CD1c-positive myeloid dendritic cell (primary cell): Measurements from ENCODE around the gene CNTNAP2.

Experiments used
- DNase-seq: peaks from one replicate; pipeline ENCODE4 v3.0.0-alpha.2; 2016; ENCODE audit errors: extremely low spot score

Gene CNTNAP2

DNA sequence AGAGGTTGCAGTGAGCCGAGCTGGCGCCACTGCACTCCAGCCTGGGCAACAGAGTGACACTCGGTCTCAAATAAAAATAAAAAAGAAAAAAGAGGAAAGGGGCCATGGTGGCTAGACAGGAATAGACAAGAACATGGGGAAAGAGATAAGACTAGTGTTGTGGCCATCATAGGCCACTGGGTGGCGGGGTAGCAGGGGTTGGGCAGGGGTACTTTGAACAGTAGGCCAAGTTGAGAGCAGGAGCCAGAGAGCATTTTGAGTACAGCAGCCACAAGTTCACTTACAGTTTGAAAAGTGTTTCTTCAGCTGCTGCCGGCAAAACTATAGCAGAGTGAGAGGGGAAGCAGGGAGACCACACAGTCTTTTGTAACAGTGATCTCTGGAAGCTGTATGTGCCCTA is 656.0 kb downstream of the CNTNAP2 start:
- no peak for DNase-seq

GRCh38 chr7:146773506-146773905 is 656.9 kb downstream of the CNTNAP2 start:
- DNase-seq: no peak

DNA sequence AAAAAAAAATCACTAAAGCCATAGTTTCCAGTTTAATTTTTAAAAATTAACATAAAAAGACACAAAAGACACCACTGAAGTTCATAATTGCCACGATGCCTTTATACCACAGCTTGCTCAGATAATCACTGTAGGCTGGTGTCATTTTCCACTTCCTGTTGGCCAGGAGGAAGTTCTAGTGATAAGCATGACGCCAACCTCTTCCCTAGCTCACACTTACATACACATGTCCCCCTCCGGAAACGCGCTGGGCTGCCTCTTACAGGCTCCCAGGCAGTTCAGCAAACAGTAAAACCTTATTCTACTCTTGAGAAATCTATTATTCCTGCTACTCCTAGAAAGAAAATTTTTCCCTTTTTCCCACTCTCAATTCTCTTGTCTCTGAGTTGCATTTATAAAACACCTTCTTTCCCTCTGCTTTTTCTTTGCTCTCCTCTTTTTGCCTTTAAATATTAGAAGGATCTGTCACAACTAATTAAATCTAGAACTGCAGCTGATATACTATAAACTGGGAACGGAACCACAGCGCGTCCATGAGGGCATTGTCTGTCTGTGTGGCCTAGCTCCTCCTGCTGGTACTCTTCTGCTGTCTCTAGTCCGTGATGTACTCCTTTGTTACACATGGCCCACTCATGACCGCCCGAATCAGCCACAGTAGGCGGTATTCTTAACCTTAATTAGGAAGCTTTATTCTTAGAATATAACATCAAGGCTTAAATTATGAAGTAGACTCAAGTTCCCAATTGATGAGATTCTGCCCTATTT is 664.9 kb downstream of the CNTNAP2 start:
- no peak for DNase-seq

GRCh38 chr7:146787266-146787665 is 670.7 kb downstream of the CNTNAP2 start:
- no peak for DNase-seq

DNA sequence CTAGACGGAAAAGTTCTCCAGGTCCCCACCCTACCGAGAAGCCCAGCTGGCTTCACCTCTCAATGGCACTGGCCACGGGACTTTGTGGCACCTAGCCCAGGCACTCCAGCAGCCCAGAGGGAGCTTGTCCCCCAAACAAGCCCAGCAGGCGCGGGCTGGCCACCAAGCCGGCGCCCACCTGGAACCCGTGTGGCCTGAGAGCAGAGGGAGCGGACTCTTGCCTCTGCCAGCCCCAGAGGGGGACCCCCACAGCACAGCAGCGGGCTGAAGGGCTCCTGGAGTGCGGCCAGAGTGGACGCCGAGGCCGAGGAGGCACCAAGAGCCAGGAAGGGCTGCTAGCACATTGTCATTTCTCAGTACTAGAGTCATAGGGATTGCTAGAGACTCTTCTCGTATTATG is 671.4 kb downstream of the CNTNAP2 start:
- no peak for DNase-seq

DNA sequence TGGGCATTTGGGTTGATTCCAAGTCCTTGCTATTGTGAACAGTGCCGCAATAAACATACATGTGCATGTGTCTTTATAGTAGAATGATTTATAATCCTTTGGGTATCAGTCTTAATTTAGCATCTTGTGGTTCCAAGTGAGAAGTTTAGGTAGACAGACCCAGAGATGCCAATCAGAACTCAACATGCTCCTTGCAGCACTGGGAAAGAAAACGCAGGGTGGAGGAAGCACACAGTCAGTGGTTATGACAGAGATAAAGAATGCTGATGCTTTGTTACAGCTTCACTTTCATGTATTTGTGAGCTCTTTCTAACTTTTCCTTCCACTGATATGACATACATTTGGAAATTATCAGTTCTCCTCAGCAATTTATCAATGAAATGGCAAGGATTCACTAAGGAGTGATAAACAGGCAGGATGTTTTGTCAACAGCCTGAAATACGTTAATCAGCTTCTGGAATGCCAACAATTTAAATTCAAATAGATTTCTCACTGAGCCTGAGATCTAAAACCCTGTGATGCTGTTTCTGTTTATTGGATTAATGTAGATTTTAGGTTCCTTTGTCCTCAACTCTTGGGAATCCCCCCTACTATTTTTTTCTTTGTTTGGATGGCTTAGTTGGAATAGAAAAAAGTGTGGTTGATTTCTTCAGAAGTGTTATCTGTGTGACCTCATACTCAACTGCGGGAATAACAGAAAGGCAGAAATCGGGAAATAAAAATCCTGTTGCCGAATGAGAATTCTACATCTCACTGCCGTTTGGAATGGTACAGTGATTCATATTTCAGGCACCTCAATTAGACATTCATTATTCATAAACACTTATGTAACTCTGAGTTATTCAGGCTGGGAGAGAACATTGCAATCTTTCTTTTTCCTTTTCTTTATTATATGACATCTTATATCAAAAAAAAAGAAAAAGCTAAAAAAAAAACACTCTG is 675.0 kb downstream of the CNTNAP2 start:
- no peak for DNase-seq

GRCh38 chr7:146804620-146805019 is 688.0 kb downstream of the CNTNAP2 start:
- no peak for DNase-seq

DNA sequence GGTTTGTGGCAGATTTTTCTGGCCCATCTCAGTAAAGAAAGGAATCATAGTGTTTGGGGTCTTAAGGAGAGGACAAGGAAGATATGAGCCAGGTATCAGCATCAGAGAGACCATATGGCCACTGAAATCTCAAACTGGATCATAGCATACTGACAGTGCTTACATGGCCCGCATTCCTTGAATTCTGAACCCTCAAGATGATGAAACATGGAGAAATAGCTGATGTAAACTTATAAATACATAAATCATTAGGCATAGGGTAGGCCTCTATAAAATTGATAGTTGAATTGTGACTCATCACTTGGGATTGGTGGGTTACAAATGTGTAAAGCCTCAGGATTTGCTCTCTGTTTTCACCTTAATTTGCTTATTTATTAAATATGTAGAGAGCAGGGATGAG is 688.5 kb downstream of the CNTNAP2 start:
- no peak for DNase-seq

GRCh38 chr7:146826329-146826728 is 709.7 kb downstream of the CNTNAP2 start:
- no peak for DNase-seq

- DNase-seq: no peak
These were observed 714.1 kb downstream of the CNTNAP2 start for GRCh38 chr7:146830686-146831085.

- no peak for DNase-seq
These were observed 715.3 kb downstream of the CNTNAP2 start for GRCh38 chr7:146831875-146832274.

- no peak for DNase-seq
These were observed 727.8 kb downstream of the CNTNAP2 start for GRCh38 chr7:146844405-146844804.

DNA sequence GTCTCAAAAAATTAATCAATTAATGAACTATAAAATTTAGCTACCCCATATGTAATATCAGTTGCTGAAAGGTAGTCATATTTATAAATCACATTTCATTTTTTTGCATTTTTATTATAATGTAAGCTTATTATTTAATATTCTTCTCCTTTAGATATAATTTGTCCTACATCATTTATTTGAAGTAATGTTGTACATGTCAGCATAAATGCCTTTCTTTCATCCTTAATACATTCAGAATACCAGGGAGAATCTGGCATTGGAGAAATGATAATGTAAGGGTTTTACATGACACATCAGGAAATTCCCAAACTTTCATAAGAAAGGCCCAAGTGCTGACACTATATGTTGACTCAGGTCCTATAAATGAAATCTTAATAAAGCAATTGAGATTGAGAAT is 742.1 kb downstream of the CNTNAP2 start:
- no peak for DNase-seq

GRCh38 chr7:146861701-146862100 is 745.1 kb downstream of the CNTNAP2 start:
- no peak for DNase-seq

DNA sequence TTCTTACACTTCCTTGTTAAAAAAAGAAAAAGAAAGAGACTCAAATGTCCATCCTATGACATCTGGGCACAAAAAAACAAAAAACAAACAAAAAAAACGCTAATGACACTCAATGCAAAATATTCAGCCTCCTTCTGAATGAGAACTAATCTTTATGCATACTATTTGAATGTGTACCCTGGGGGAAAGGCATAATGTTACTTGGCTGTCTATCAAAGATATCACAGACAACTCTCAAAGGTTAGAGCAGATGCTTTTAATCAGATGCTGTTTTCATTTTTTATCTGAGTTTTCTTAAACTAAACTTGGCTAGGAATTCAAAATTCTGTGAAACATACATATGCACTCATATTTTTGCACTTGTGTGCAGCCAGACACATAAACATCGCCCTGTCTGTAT is 745.8 kb downstream of the CNTNAP2 start:
- DNase-seq: no peak

- DNase-seq: no peak
These were observed 748.0 kb downstream of the CNTNAP2 start for GRCh38 chr7:146864644-146865043.

DNA sequence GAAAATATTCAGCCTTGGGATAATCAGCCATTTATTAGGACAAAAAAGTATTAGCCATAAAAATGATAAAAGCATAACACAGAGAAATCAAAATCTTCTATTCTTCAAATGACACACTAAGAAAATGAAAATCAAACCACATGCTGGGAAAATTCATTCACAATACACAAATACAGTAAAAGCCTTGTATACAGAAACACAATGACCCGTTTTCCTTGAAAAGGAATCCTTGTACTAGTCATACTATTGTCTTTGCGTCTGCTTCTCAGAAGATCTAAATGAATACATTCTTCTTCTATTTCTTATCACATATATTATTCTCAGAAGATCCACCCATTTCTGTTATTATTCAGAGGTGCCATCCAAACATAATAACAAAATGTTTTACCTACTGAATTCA is 749.1 kb downstream of the CNTNAP2 start:
- no peak for DNase-seq

GRCh38 chr7:146874722-146875121 is 758.1 kb downstream of the CNTNAP2 start:
- no peak for DNase-seq

GRCh38 chr7:146875237-146875785 is 758.7 kb downstream of the CNTNAP2 start:
- no peak for DNase-seq

- DNase-seq: no peak
These were observed 759.4 kb downstream of the CNTNAP2 start for GRCh38 chr7:146875981-146876380.

- no peak for DNase-seq
These were observed 759.8 kb downstream of the CNTNAP2 start for GRCh38 chr7:146876411-146876810.

DNA sequence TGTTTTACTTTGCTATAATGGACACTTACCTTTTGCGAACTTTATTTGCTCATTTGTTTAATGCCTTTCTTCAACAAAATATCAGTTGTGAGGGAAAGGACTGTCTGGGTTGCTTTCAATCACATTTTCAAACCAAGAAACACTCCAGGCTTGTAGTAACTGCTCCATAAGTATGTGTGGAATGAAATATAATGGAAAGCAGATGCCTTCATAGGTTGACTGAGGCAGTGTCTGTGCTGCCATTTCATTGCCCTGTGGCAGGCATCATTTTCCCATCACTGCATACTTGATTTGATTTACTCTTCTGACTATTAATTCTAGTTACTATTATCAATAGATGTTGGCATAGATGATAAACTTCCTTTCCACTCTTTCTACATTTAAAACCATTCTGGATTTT is 762.3 kb downstream of the CNTNAP2 start:
- no peak for DNase-seq

GRCh38 chr7:146885231-146885630 is 768.6 kb downstream of the CNTNAP2 start:
- DNase-seq: no peak
